Activated T-helper 2 cell treated with anti-CD3 and anti-CD28 coated beads, Interferon-gamma antibody, Interleukin-2, Interleukin-4, amounts not matched to agents 10 μg/mL and 5 μg/mL and 100 μg/mL, durations not matched to agents 14 hours and 24 hours and 36 hours (primary cell): ENCODE data around the gene ABHD17C. TPM values are rescaled to one million over a fixed set of nuclear protein-coding genes. Genes with fewer than 3 reads are reported as not detected.

Experiments used
- DNase-seq: peaks from one replicate; pipeline ENCODE4 v3.0.0; 2021; ENCODE audit warnings: low spot score
- H3K27ac Mint-ChIP-seq: one replicate; pipeline ENCODE4 v1.8.0; 2021; ENCODE audit warnings: mixed read lengths
- H3K27me3 Mint-ChIP-seq: one replicate; pipeline ENCODE4 v1.8.0; 2021; ENCODE audit warnings: low read depth, mixed read lengths
- H3K36me3 Mint-ChIP-seq: one replicate; pipeline ENCODE4 v1.8.0; 2021; ENCODE audit warnings: low read depth, mixed read lengths
- H3K4me1 Mint-ChIP-seq: one replicate; pipeline ENCODE4 v1.8.0; 2021; ENCODE audit warnings: low read depth, mixed read lengths
- H3K4me3 Mint-ChIP-seq: one replicate; pipeline ENCODE4 v1.8.0; 2021; ENCODE audit warnings: low read depth, mild to moderate bottlenecking, moderate library complexity, mixed read lengths
- H3K9me3 Mint-ChIP-seq: one replicate; pipeline ENCODE4 v1.8.0; 2021; ENCODE audit warnings: mixed read lengths
- intact Hi-C: fragments of 100-400 bp; cut with micrococcal nuclease; formaldehyde crosslinking; loops from one replicate; pipeline ENCODE4 v1.15.1; 2023
- total RNA-seq: library from RNA; stranded (reverse); gene quantifications from 2 replicates; pipeline ENCODE4 v1.2.3, GENCODE V29; 2022

The ABHD17C gene
- total RNA-seq, 1 donor from 2014 or later: 4.2 TPM

- H3K27ac Mint-ChIP-seq: no peak overlapping the region
- H3K4me1 Mint-ChIP-seq: peaks cover 15% of the 10 kb centered on the region
- no peak overlapping the region for H3K4me3 Mint-ChIP-seq
- no peaks in the 10 kb centered on the region for H3K9me3 Mint-ChIP-seq
- intact Hi-C loops: loop anchor here (5.0 kb wide), 1 partner anchor 74 kb away; no protein-coding TSS in a partner anchor
- no peak for DNase-seq
- H3K36me3 Mint-ChIP-seq: no peaks in the 10 kb centered on the region
- no peaks in the 10 kb centered on the region for H3K27me3 Mint-ChIP-seq
Measured at GRCh38 chr15:80712956-80713355, 17.8 kb downstream of the ABHD17C start.

- H3K27ac Mint-ChIP-seq: no peak overlapping the region
- H3K27me3 Mint-ChIP-seq: peaks cover 2% of the 10 kb centered on the region
- H3K4me3 Mint-ChIP-seq: no peak overlapping the region
- DNase-seq: no peak
- H3K36me3 Mint-ChIP-seq: no peaks in the 10 kb centered on the region
- intact Hi-C loops: no loop called here
- no peaks in the 10 kb centered on the region for H3K9me3 Mint-ChIP-seq
- no peaks in the 10 kb centered on the region for H3K4me1 Mint-ChIP-seq
Measured at GRCh38 chr15:80721476-80721875, 26.4 kb downstream of the ABHD17C start.

GRCh38 chr15:80722811-80723210 is 27.7 kb downstream of the ABHD17C start:
- H3K36me3 Mint-ChIP-seq: no peaks in the 10 kb centered on the region
- no peak for DNase-seq
- no peak overlapping the region for H3K4me3 Mint-ChIP-seq
- no peak overlapping the region for H3K27ac Mint-ChIP-seq
- H3K9me3 Mint-ChIP-seq: no peaks in the 10 kb centered on the region
- H3K4me1 Mint-ChIP-seq: no peaks in the 10 kb centered on the region
- peaks cover 2% of the 10 kb centered on the region for H3K27me3 Mint-ChIP-seq
- intact Hi-C loops: no loop called here

- Mint-ChIP-seq H3K27me3 (no peaks in the 10 kb centered on the region), H3K4me1 (no peaks in the 10 kb centered on the region), H3K36me3 (no peaks in the 10 kb centered on the region), H3K27ac (no peak overlapping the region), H3K9me3 (no peaks in the 10 kb centered on the region), H3K4me3 (no peak overlapping the region)
- intact Hi-C loops: no loop called here
- no peak for DNase-seq
Measured at GRCh38 chr15:80727196-80727595, 32.1 kb downstream of the ABHD17C start.

- no peak overlapping the region for H3K27ac Mint-ChIP-seq
- no peaks in the 10 kb centered on the region for H3K9me3 Mint-ChIP-seq
- no peaks in the 10 kb centered on the region for H3K4me1 Mint-ChIP-seq
- no peak overlapping the region for H3K4me3 Mint-ChIP-seq
- H3K36me3 Mint-ChIP-seq: no peaks in the 10 kb centered on the region
- H3K27me3 Mint-ChIP-seq: no peaks in the 10 kb centered on the region
- intact Hi-C loops: no loop called here
- no peak for DNase-seq
Measured at GRCh38 chr15:80727596-80727995, 32.5 kb downstream of the ABHD17C start.

- Mint-ChIP-seq H3K27me3 (no peaks in the 10 kb centered on the region), H3K9me3 (no peaks in the 10 kb centered on the region), H3K4me3 (no peak overlapping the region), H3K4me1 (no peaks in the 10 kb centered on the region), H3K36me3 (no peaks in the 10 kb centered on the region), H3K27ac (no peak overlapping the region)
- intact Hi-C loops: no loop called here
- no peak for DNase-seq
Measured at GRCh38 chr15:80730387-80730786, 35.3 kb downstream of the ABHD17C start.

- DNase-seq: no peak
- no peak overlapping the region for H3K27ac Mint-ChIP-seq
- H3K9me3 Mint-ChIP-seq: no peaks in the 10 kb centered on the region
- no peaks in the 10 kb centered on the region for H3K4me1 Mint-ChIP-seq
- H3K36me3 Mint-ChIP-seq: no peaks in the 10 kb centered on the region
- no peaks in the 10 kb centered on the region for H3K27me3 Mint-ChIP-seq
- no peak overlapping the region for H3K4me3 Mint-ChIP-seq
- intact Hi-C loops: no loop called here
Measured at GRCh38 chr15:80730926-80731325, 35.8 kb downstream of the ABHD17C start.

- no peaks in the 10 kb centered on the region for H3K27me3 Mint-ChIP-seq
- no peak overlapping the region for H3K27ac Mint-ChIP-seq
- no peaks in the 10 kb centered on the region for H3K4me1 Mint-ChIP-seq
- no peak for DNase-seq
- intact Hi-C loops: no loop called here
- no peaks in the 10 kb centered on the region for H3K36me3 Mint-ChIP-seq
- H3K9me3 Mint-ChIP-seq: no peaks in the 10 kb centered on the region
- H3K4me3 Mint-ChIP-seq: no peak overlapping the region
Measured at GRCh38 chr15:80732167-80732566, 37.1 kb downstream of the ABHD17C start.

GRCh38 chr15:80732818-80733217 is 37.7 kb downstream of the ABHD17C start:
- no peaks in the 10 kb centered on the region for H3K27me3 Mint-ChIP-seq
- H3K9me3 Mint-ChIP-seq: no peaks in the 10 kb centered on the region
- H3K4me1 Mint-ChIP-seq: no peaks in the 10 kb centered on the region
- no peak overlapping the region for H3K27ac Mint-ChIP-seq
- intact Hi-C loops: no loop called here
- DNase-seq: no peak
- H3K36me3 Mint-ChIP-seq: no peaks in the 10 kb centered on the region
- no peak overlapping the region for H3K4me3 Mint-ChIP-seq

GRCh38 chr15:80733460-80733859 is 38.4 kb downstream of the ABHD17C start:
- no peak for DNase-seq
- intact Hi-C loops: no loop called here
- H3K9me3 Mint-ChIP-seq: no peaks in the 10 kb centered on the region
- no peaks in the 10 kb centered on the region for H3K4me1 Mint-ChIP-seq
- no peak overlapping the region for H3K27ac Mint-ChIP-seq
- H3K27me3 Mint-ChIP-seq: no peaks in the 10 kb centered on the region
- H3K36me3 Mint-ChIP-seq: no peaks in the 10 kb centered on the region
- H3K4me3 Mint-ChIP-seq: no peak overlapping the region

GRCh38 chr15:80735344-80735743 is 40.2 kb downstream of the ABHD17C start:
- Mint-ChIP-seq H3K36me3 (no peaks in the 10 kb centered on the region), H3K27ac (no peak overlapping the region), H3K4me1 (no peaks in the 10 kb centered on the region), H3K4me3 (no peak overlapping the region), H3K9me3 (no peaks in the 10 kb centered on the region), H3K27me3 (peaks cover 2% of the 10 kb centered on the region)
- no peak for DNase-seq
- intact Hi-C loops: no loop called here

- H3K27ac Mint-ChIP-seq: no peak overlapping the region
- H3K9me3 Mint-ChIP-seq: no peaks in the 10 kb centered on the region
- no peaks in the 10 kb centered on the region for H3K36me3 Mint-ChIP-seq
- no peak overlapping the region for H3K4me3 Mint-ChIP-seq
- no peak for DNase-seq
- peaks cover 2% of the 10 kb centered on the region for H3K27me3 Mint-ChIP-seq
- H3K4me1 Mint-ChIP-seq: no peaks in the 10 kb centered on the region
- intact Hi-C loops: no loop called here
Measured at GRCh38 chr15:80736560-80736959, 41.5 kb downstream of the ABHD17C start.

- Mint-ChIP-seq H3K36me3 (no peaks in the 10 kb centered on the region), H3K4me3 (no peak overlapping the region), H3K4me1 (no peaks in the 10 kb centered on the region), H3K27ac (no peak overlapping the region), H3K27me3 (peaks cover 2% of the 10 kb centered on the region), H3K9me3 (no peaks in the 10 kb centered on the region)
- DNase-seq: no peak
- intact Hi-C loops: no loop called here
Measured at GRCh38 chr15:80739919-80740318, 44.8 kb downstream of the ABHD17C start.

GRCh38 chr15:80742081-80742480 is 47.0 kb downstream of the ABHD17C start:
- H3K27me3 Mint-ChIP-seq: peaks cover 2% of the 10 kb centered on the region
- no peaks in the 10 kb centered on the region for H3K4me1 Mint-ChIP-seq
- intact Hi-C loops: no loop called here
- no peak for DNase-seq
- H3K9me3 Mint-ChIP-seq: peaks cover 7% of the 10 kb centered on the region
- H3K4me3 Mint-ChIP-seq: no peak overlapping the region
- no peak overlapping the region for H3K27ac Mint-ChIP-seq
- no peaks in the 10 kb centered on the region for H3K36me3 Mint-ChIP-seq
